Esophagus muscularis mucosa (tissue), 3 donors: Measurements from ENCODE around the gene FAM47C.
"Not testable (repeated sequence)": the region's sequence is repeated elsewhere in the genome, so short reads cannot be mapped to it uniquely, and the experiment has no call there.

Source experiments
- POLR2A ChIP-seq: fragments of 450-650 bp; IDR thresholded peaks from one replicate; pipeline ENCODE4 v1.6.1; 2017; ENCODE audit warnings: antibody characterized with exemption, moderate library complexity, mild to moderate bottlenecking, low read depth
- TF ChIP-seq, protein P1 (sequence below), 3 experiments: fragments of 200-600 bp in 2 of 3; fragments of 450-650 bp in 1 of 3; sonication (generic) in 2 of 3; IDR thresholded peaks; one replicate each; pipeline ENCODE4 v1.5.1; 2017 to 2019; ENCODE audit warnings: antibody characterized with exemption in 3 of 3, mild to moderate bottlenecking in 2 of 3, moderate library complexity in 1 of 3

- TF ChIP-seq POLR2A = not testable (repeated sequence)
- TF ChIP-seq, protein P1, sequence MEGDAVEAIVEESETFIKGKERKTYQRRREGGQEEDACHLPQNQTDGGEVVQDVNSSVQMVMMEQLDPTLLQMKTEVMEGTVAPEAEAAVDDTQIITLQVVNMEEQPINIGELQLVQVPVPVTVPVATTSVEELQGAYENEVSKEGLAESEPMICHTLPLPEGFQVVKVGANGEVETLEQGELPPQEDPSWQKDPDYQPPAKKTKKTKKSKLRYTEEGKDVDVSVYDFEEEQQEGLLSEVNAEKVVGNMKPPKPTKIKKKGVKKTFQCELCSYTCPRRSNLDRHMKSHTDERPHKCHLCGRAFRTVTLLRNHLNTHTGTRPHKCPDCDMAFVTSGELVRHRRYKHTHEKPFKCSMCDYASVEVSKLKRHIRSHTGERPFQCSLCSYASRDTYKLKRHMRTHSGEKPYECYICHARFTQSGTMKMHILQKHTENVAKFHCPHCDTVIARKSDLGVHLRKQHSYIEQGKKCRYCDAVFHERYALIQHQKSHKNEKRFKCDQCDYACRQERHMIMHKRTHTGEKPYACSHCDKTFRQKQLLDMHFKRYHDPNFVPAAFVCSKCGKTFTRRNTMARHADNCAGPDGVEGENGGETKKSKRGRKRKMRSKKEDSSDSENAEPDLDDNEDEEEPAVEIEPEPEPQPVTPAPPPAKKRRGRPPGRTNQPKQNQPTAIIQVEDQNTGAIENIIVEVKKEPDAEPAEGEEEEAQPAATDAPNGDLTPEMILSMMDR (IDR thresholded peaks at IDR 0.05) = not testable (repeated sequence)
Measured at GRCh38 chrX:37042956-37043885, 35.1 kb downstream of the FAM47C start.
